Tibial nerve (tissue), 4 donors: Measurements from ENCODE around the gene IQCN.

ENCODE experiments used
- CTCF ChIP-seq, 5 experiments: fragments of 200-600 bp in 3 of 5; fragments of 450-650 bp in 2 of 5; sonication (generic) in 3 of 5; IDR thresholded peaks; one replicate each; pipeline ENCODE4 v1.5.1; 2016 to 2019; ENCODE audit warnings: antibody characterized with exemption in 5 of 5, mild to moderate bottlenecking in 3 of 5, moderate library complexity in 2 of 5
- EP300 ChIP-seq, 2 donors: sonication (generic); formaldehyde crosslinking; IDR thresholded peaks; one replicate each; pipeline ENCODE4 v1.6.1; 2017; ENCODE audit warnings: antibody characterized with exemption in 2 of 2, mild to moderate bottlenecking in 1 of 2
- POLR2A ChIP-seq, 2 donors: fragments of 450-650 bp; IDR thresholded peaks; one replicate each; pipeline ENCODE4 v1.6.1; 2017; ENCODE audit warnings: antibody characterized with exemption in 2 of 2, mild to moderate bottlenecking in 2 of 2, moderate library complexity in 2 of 2

- TF ChIP-seq EP300 (IDR thresholded peaks at IDR 0.05) = no peak
- TF ChIP-seq CTCF (IDR thresholded peaks at IDR 0.05) = no peak
- TF ChIP-seq POLR2A (IDR thresholded peaks at IDR 0.05) = no peak
Observed at GRCh38 chr19:18299654-18300053, 25.4 kb upstream of the IQCN start.
